NCI-H510A treated with DMSO at 0.1 percent for 48 hours (cell line): ENCODE results near the gene CCK.
A peak's percentile ranks its signal among the peaks of the same experiment; 100 is the strongest.

ENCODE experiments used
- DNase-seq: peaks from one replicate; lab custom pipeline; 2025; lab: John Stamatoyannopoulos, UW

CCK gene

GRCh38 chr3:42225486-42226363 is 40.3 kb downstream of the CCK start:
- no peak for DNase-seq

- no peak for DNase-seq
Measured at GRCh38 chr3:42224658-42225421, 41.1 kb downstream of the CCK start.

- DNase-seq = no peak
Measured at GRCh38 chr3:42224178-42224577, 41.8 kb downstream of the CCK start.

- no peak for DNase-seq
Measured at GRCh38 chr3:42222942-42223693, 42.9 kb downstream of the CCK start.

GRCh38 chr3:42220436-42221121 is 45.4 kb downstream of the CCK start:
- no peak for DNase-seq

DNA sequence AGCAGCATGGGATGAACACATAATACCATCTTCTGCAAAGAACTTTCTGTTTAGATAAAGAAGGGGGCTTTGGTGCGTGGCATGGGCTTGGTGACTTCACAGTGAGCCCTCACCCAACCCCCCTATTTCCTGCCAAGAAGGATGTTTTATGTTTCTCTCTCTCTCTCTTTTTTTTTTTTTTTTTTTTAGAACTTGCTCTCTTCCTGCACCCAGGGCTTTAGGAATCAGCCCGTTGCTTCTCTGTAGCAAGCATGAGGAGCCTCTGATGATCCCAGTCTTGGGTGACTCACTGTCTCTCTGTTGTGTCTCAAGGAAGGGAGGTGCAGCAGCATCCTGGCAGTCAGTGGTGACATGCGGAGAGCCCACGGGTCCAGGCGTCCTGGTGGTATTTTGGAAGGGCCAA is 49.1 kb downstream of the CCK start:
- DNase-seq = no peak

- DNase-seq = peak; percentile 15
Measured at GRCh38 chr3:42216302-42216701, 49.7 kb downstream of the CCK start.

- DNase-seq = no peak
Measured at GRCh38 chr3:42214565-42215283, 51.3 kb downstream of the CCK start.

DNA sequence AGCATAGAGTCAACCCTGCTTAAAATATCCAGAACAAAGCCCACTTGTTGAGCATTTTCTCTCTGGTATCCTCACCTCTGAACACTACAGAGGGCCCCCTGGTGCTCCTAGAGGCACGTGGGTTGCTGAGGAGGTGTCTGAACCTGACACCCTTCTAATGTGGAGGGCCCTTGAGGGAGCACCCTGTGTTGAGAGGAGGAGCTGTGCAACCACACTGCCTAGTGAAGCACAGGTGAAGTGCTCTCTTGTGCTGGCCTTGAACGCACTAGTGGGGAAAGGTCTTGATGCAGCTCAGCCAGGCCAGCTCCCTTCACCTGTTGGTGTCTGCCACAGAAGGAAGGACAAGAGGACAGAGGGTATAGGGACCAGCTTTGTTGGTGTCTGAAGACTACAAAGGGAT is 51.9 kb downstream of the CCK start:
- DNase-seq = peak; percentile 80

DNA sequence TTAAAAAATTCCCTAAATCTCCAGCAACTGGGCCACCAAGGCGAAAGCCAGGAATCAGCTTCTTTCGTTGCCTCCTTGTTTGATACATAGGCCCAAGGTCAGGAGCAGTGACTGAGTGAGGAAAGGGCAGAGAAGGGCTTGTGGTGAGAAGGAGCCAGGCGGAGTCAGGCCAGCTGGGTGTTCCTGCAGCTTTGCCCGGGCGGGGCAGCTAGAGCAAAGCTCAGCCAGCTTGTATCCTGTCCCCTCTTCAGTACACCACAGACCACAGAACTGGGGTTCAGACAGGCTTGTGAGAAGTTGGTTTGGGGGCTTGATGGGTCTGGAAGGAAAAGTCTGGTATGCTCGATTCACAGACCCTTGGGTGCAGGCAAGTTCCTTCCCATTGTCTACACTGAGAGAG is 52.6 kb downstream of the CCK start:
- peak; percentile 11 for DNase-seq

GRCh38 chr3:42210726-42211125 is 55.3 kb downstream of the CCK start:
- no peak for DNase-seq

- DNase-seq = no peak
Measured at GRCh38 chr3:42209917-42210316, 56.1 kb downstream of the CCK start.
